Tibial artery (tissue), 4 donors: ENCODE results near the gene PNRC2.

Source experiments
- DNase-seq, 2 donors: peaks; one replicate each; pipeline ENCODE4 v3.0.0-alpha.2; 2019
- H3K27ac ChIP-seq, 2 donors: fragments of 200-600 bp; sonication (generic) in 1 of 2; 1 replicate in 1 of 2; 2 replicates in 1 of 2; pipeline ENCODE4 v1.5.1; 2018 to 2019; ENCODE audit warnings: mild to moderate bottlenecking in 1 of 2
- H3K27me3 ChIP-seq, 2 donors: fragments of 200-600 bp; sonication (generic) in 1 of 2; one replicate each; pipeline versions ENCODE4 v1.5.1 to v1.6.0; 2016 to 2019
- H3K36me3 ChIP-seq, 3 donors: fragments of 200-600 bp; sonication (generic) in 2 of 3; one replicate each; pipeline ENCODE4 v1.5.1; 2016 to 2019; ENCODE audit warnings: mild to moderate bottlenecking in 2 of 3
- H3K4me1 ChIP-seq, 4 donors: fragments of 200-600 bp; sonication (generic) in 2 of 4; 1 replicate in 3 of 4; 2 replicates in 1 of 4; pipeline ENCODE4 v1.5.1; 2016 to 2019
- H3K4me3 ChIP-seq, 2 donors: fragments of 200-600 bp; sonication (generic) in 1 of 2; 1 replicate in 1 of 2; 2 replicates in 1 of 2; pipeline ENCODE4 v1.5.1; 2018 to 2019; ENCODE audit warnings: mild to moderate bottlenecking in 2 of 2
- H3K9me3 ChIP-seq, 3 donors: fragments of 200-600 bp; sonication (generic) in 1 of 3; one replicate each; pipeline ENCODE4 v1.5.1; 2016 to 2019
- CTCF ChIP-seq, 2 experiments: fragments of 200-600 bp in 1 of 2; fragments of 450-650 bp in 1 of 2; IDR thresholded peaks; one replicate each; pipeline ENCODE4 v1.5.1; 2017 to 2019; ENCODE audit warnings: antibody characterized with exemption in 2 of 2, mild to moderate bottlenecking in 1 of 2, moderate library complexity in 1 of 2
- intact Hi-C: fragments of 100-400 bp; cut with DNase I; formaldehyde crosslinking; loops from one replicate; pipeline ENCODE4 v1.15.0; 2023; ENCODE audit warnings: low total_unique reads

The PNRC2 gene

GRCh38 chr1:23924601-23925000, 35.0 kb upstream of the PNRC2 start:
- Histone ChIP-seq H3K36me3 (no peaks in the 10 kb centered on the region), H3K9me3 (no peaks in the 10 kb centered on the region), H3K4me3 (no peak overlapping the region), H3K4me1 (peaks cover 0 to 49% (median 16%) of the 10 kb centered on the region in 4 donors), H3K27me3 (no peaks in the 10 kb centered on the region), H3K27ac (peak overlapping the region; percentile 29 to 88)
- intact Hi-C loops, result no loop called here
- no peak for TF ChIP-seq CTCF (IDR thresholded peaks at IDR 0.05)
- DNase-seq, result peak in 1 of 2 donors; percentile 41

GRCh38 chr1:23925279-23925678, 34.3 kb upstream of the PNRC2 start:
- no peaks in the 10 kb centered on the region for H3K27me3 ChIP-seq
- DNase-seq, result peak in 1 of 2 donors; percentile 12
- H3K4me3 ChIP-seq, result no peak overlapping the region
- H3K27ac ChIP-seq, result peak overlapping the region in 1 of 2 donors; percentile 88
- peaks cover 0 to 45% (median 13%) of the 10 kb centered on the region in 4 donors for H3K4me1 ChIP-seq
- no peak for TF ChIP-seq CTCF (IDR thresholded peaks at IDR 0.05)
- H3K36me3 ChIP-seq, result no peaks in the 10 kb centered on the region
- H3K9me3 ChIP-seq, result no peaks in the 10 kb centered on the region
- intact Hi-C loops, result no loop called here

GRCh38 chr1:23927097-23927496, 32.5 kb upstream of the PNRC2 start:
- Histone ChIP-seq H3K27me3 (no peaks in the 10 kb centered on the region), H3K9me3 (no peaks in the 10 kb centered on the region), H3K4me3 (no peak overlapping the region), H3K4me1 (peaks cover 0 to 39% (median 10%) of the 10 kb centered on the region in 4 donors), H3K27ac (no peak overlapping the region), H3K36me3 (no peaks in the 10 kb centered on the region)
- no peak for TF ChIP-seq CTCF (IDR thresholded peaks at IDR 0.05)
- peak in 1 of 2 donors; percentile 37 for DNase-seq
- intact Hi-C loops, result no loop called here

- peaks cover 0 to 24% (median 10%) of the 10 kb centered on the region in 4 donors for H3K4me1 ChIP-seq
- no peak for TF ChIP-seq CTCF (IDR thresholded peaks at IDR 0.05)
- no peak for DNase-seq
- no peaks in the 10 kb centered on the region for H3K9me3 ChIP-seq
- no peaks in the 10 kb centered on the region for H3K36me3 ChIP-seq
- no peak overlapping the region for H3K27ac ChIP-seq
- intact Hi-C loops, result no loop called here
- no peaks in the 10 kb centered on the region for H3K27me3 ChIP-seq
- H3K4me3 ChIP-seq, result no peak overlapping the region
Measured at GRCh38 chr1:23928789-23929188, 30.8 kb upstream of the PNRC2 start.

- DNase-seq, result no peak
- H3K36me3 ChIP-seq, result no peaks in the 10 kb centered on the region
- no peak overlapping the region for H3K4me3 ChIP-seq
- peaks cover 0 to 13% (median 4%) of the 10 kb centered on the region in 4 donors for H3K4me1 ChIP-seq
- TF ChIP-seq CTCF (IDR thresholded peaks at IDR 0.05), result no peak
- H3K27ac ChIP-seq, result peak overlapping the region; percentile 67 to 82
- H3K9me3 ChIP-seq, result no peaks in the 10 kb centered on the region
- intact Hi-C loops, result no loop called here
- H3K27me3 ChIP-seq, result no peaks in the 10 kb centered on the region
Measured at GRCh38 chr1:23930270-23930669, 29.4 kb upstream of the PNRC2 start.
